GM12864 (cell line): ENCODE results near the gene SELP.

Source experiments
- DNase-seq: peaks from one replicate; pipeline ENCODE4 v3.0.0-alpha.2; 2011; ENCODE audit warnings: low read depth
- H3K4me3 ChIP-seq: 2 replicates; pipeline ENCODE4 v1.5.1; 2011; ENCODE audit warnings: mild to moderate bottlenecking, low read depth, low read length, control low read depth
- CTCF ChIP-seq: IDR thresholded peaks from 2 replicates; pipeline ENCODE4 v1.5.1; 2011; ENCODE audit warnings: low read depth, mild to moderate bottlenecking, moderate library complexity, low read length, control low read depth, inconsistent platforms; ENCODE audit errors: missing control alignments

The SELP gene

GRCh38 chr1:169574336-169574735, 55.6 kb downstream of the SELP start:
- no peak overlapping the region for H3K4me3 ChIP-seq
- no peak for DNase-seq
- TF ChIP-seq CTCF, result no peak

GRCh38 chr1:169572187-169572586, 57.7 kb downstream of the SELP start:
- TF ChIP-seq CTCF, result no peak
- DNase-seq, result no peak
- no peak overlapping the region for H3K4me3 ChIP-seq

- H3K4me3 ChIP-seq, result no peak overlapping the region
- TF ChIP-seq CTCF, result no peak
- no peak for DNase-seq
Measured at GRCh38 chr1:169571450-169571849, 58.5 kb downstream of the SELP start.

GRCh38 chr1:169570172-169570574, 59.8 kb downstream of the SELP start:
- no peak for TF ChIP-seq CTCF
- H3K4me3 ChIP-seq, result no peak overlapping the region
- no peak for DNase-seq

GRCh38 chr1:169568497-169568896, 61.4 kb downstream of the SELP start:
- no peak for TF ChIP-seq CTCF
- no peak for DNase-seq
- H3K4me3 ChIP-seq, result no peak overlapping the region

- no peak for TF ChIP-seq CTCF
- H3K4me3 ChIP-seq, result no peak overlapping the region
- DNase-seq, result no peak
Measured at GRCh38 chr1:169565335-169566271, 64.3 kb downstream of the SELP start.

- TF ChIP-seq CTCF, result no peak
- no peak overlapping the region for H3K4me3 ChIP-seq
- DNase-seq, result no peak
Measured at GRCh38 chr1:169563650-169564049, 66.3 kb downstream of the SELP start.
